Rectal smooth muscle tissue (tissue), 1 donor: ENCODE data around the gene BCKDK.
"Not testable (repeated sequence)": the region's sequence is repeated elsewhere in the genome, so short reads cannot be mapped to it uniquely, and the experiment has no call there.

Source experiments
- H3K27ac ChIP-seq: one replicate; pipeline ENCODE4 v1.7.0; 2013; ENCODE audit warnings: low read depth, low read length, inconsistent platforms
- H3K27me3 ChIP-seq: one replicate; pipeline ENCODE4 v1.7.0; 2013; ENCODE audit warnings: low read length; ENCODE audit not compliant: control insufficient read depth, insufficient read depth
- H3K36me3 ChIP-seq: one replicate; pipeline ENCODE4 v1.7.0; 2013; ENCODE audit warnings: low read length; ENCODE audit not compliant: control insufficient read depth, insufficient read depth
- H3K4me1 ChIP-seq: one replicate; pipeline ENCODE4 v1.7.0; 2013; ENCODE audit warnings: low read length; ENCODE audit not compliant: control insufficient read depth, insufficient read depth
- H3K4me3 ChIP-seq: one replicate; pipeline ENCODE4 v1.7.0; 2013; ENCODE audit warnings: low read length
- H3K9ac ChIP-seq: one replicate; pipeline ENCODE4 v1.7.0; 2013; ENCODE audit warnings: low read length

BCKDK gene

DNA sequence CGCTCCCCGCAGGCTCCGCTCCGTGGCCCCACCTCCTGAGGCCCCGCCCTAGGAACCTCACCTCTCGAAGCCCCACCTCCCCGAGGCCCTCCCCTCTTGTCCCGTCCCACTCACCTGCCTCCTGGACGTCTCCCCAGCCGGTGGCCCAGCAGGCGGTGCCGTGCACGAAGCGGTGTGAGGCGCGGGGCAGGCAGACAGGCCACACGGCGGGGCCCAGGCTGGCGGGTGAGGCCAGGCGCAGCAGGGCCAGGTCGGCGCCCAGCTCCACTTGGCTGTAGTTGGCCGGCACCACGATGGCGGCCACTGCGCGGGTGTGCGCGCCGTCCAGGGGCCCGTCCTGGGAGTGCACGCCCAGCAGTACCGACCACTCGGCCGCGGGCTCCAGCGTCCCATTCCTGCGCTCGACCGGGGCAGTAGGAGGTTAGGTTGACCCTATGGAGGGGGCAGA, 40.1 kb downstream of the BCKDK start:
- H3K4me3 ChIP-seq = no peak overlapping the region
- H3K27me3 ChIP-seq = peaks cover 3% of the 10 kb centered on the region
- no peaks in the 10 kb centered on the region for H3K4me1 ChIP-seq
- H3K9ac ChIP-seq = no peak overlapping the region
- no peaks in the 10 kb centered on the region for H3K36me3 ChIP-seq
- no peak overlapping the region for H3K27ac ChIP-seq

DNA sequence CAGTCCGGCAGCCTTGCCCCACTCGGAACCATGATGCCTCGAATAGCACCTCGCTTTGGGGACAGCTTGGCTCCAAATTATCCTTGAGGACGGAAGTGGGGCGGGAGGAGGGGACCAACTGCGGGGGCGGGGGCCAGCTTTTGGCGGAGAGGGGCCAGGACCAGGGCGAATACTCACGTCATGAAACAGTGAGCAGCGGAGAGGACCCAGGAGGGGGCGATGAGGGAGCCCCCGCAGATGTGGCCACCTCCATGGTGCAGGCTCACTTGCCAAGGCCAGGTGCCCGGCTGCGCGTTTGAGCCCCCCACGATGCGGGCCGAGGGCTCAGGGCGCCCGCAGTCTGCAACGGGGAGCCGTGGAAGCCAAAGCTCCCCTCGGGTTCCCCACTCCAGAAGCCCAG, 40.7 kb downstream of the BCKDK start:
- H3K27me3 ChIP-seq = peaks cover 3% of the 10 kb centered on the region
- no peak overlapping the region for H3K27ac ChIP-seq
- no peaks in the 10 kb centered on the region for H3K36me3 ChIP-seq
- no peak overlapping the region for H3K9ac ChIP-seq
- no peaks in the 10 kb centered on the region for H3K4me1 ChIP-seq
- H3K4me3 ChIP-seq = no peak overlapping the region

DNA sequence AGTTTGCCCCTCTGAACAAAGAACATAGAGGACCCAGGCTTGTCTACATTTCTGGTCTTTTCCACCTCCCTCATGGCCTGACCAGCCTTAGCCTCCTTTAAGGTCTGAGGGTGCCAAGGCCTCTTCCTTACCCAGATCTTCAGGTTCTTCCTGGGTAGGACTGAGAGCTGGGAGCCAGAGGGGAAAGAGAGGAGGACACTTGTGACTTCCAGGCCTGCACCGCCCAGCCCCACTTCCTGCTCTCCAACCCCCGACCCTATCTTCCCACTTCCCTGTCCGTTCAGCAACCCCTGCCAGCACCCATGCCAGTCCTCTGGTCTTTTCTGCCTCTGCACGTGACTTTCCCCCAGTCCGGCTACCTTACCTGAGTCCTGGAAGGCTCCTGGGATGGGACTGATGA, 41.1 kb downstream of the BCKDK start:
- peaks cover 3% of the 10 kb centered on the region for H3K27me3 ChIP-seq
- H3K9ac ChIP-seq = no peak overlapping the region
- H3K36me3 ChIP-seq = no peaks in the 10 kb centered on the region
- H3K27ac ChIP-seq = no peak overlapping the region
- no peak overlapping the region for H3K4me3 ChIP-seq
- H3K4me1 ChIP-seq = no peaks in the 10 kb centered on the region

DNA sequence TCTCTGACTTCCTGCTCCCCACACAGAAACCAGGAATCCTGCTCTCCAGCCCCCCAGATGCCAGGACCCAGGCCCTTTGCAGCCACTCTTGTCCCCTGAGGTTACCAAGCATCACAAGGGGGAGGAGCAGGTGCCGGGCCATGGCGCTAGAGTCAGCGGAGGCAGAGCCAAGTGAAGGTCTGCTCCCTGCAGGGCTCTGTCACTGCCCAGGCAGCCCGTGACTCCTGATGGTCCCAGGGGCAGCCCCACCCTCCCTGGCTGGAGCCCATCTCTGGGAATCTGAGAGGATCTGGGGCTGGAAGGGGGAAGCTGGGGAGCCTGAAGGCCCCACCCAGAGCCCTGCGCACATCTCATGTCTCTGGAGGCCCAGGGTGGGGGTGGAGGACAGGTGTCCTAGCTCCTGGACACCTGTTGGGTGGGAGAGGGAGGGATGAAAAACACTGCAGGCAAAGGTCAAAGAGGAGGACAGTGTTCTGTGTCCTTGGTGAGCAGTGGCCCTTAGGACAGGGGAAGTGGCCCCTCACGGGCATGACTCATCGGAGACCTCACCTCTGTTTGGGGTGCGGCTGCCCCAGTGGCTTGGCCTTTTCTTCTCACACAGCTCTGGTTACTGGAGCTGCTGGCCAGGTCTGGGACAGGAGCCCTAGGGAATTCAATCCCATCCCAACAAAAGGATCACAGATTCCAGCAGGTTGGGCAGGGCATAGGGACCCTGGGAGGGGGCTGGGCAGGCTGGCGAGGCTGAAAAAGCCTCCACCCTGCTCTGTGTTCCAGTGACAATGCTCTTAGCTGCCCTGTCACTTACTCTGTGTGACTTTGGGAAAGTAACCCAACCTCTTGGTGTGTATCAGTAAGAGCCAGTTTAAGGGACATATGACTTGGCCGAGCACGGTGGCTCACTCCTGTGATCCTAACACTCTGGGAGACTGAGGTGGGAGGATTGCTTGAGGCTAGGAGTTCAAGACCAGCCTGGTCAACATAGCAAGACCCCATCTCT, 42.0 kb downstream of the BCKDK start, which contains the start of gene PRSS36:
PRSS36 (minus strand) TSS at position 173 of the 997 bp plus-strand sequence; CDS start at position 142, 31 bp downstream.
- no peaks in the 10 kb centered on the region for H3K4me1 ChIP-seq
- no peak within 1 kb of the TSS for H3K9ac ChIP-seq
- peaks cover 3% of the 10 kb centered on the region for H3K27me3 ChIP-seq
- no peak within 1 kb of the TSS for H3K4me3 ChIP-seq
- no peak within 1 kb of the TSS for H3K27ac ChIP-seq
- no peaks in the 10 kb centered on the region for H3K36me3 ChIP-seq

DNA sequence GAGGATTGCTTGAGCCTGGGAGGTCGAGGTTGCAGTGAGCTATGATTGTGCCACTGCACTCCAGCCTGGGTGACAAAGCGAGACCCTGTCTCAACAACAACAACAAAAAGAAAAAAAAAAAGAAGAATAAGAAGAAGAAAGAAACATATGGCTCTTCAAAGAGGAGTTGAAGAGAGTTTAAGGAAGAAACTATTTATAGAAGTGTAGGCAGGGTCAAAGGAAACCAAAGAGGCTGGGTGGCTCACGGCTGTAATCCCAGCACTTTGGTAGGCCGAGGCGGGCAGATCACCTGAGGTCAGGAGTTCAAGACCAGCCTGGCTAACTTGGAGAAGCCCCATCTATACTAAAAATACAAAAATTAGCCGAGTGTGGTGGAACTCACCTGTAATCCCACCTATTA, 42.8 kb downstream of the BCKDK start:
- H3K27me3 ChIP-seq, H3K4me1 ChIP-seq, H3K9ac ChIP-seq, H3K36me3 ChIP-seq, H3K27ac ChIP-seq, H3K4me3 ChIP-seq: not testable (repeated sequence)

DNA sequence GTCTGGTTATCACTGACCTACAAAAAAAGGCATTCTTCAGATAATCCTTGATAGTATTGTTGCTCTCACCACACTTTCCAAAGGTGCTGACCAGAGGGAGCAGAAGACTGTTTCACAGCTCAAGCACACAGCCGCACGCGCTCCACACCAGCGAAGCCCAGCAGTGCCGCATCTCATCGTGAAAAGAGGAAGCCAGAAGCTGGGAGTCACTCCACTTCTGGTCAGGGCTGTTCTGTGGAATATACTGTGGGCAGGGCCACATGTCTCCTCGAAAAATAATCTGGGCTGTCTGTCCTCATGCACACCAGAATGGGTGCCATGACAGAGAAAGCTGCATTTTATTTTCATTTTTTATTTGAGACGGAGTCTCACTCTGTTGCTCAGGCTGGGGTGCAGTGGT, 49.0 kb downstream of the BCKDK start:
- Histone ChIP-seq H3K4me3 (no peak overlapping the region), H3K36me3 (no peaks in the 10 kb centered on the region), H3K27ac (no peak overlapping the region), H3K27me3 (no peaks in the 10 kb centered on the region), H3K4me1 (no peaks in the 10 kb centered on the region), H3K9ac (no peak overlapping the region)
